GM19372 (cell line): ENCODE results near the gene TECPR2.

ENCODE experiments used
- ATAC-seq: cut with Tn5 transposase; IDR thresholded peaks from one replicate; pipeline ENCODE4 v1.9.1; 2021; ENCODE audit warnings: mild to moderate bottlenecking, low read depth, moderate library complexity; ENCODE audit not compliant: unreplicated experiment

Gene TECPR2

DNA sequence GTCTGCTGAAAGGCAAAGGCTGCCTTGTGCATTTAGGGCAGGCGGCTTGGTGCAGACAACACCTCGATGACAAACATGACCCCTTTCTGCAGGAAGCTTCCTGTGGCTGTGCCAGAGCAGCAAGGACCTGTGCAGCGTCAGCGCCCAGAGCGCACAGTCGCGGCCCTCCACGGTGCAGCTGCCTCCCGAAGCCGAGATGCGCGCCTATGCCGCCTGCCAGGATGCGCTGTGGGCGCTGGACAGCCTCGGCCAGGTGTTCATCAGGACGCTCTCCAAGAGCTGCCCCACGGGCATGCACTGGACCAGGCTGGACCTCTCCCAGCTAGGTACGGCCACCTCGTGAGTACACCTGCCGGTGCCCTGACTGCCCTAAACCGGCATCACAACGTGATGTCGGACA is 89.6 kb downstream of the TECPR2 start:
- no peak for ATAC-seq

DNA sequence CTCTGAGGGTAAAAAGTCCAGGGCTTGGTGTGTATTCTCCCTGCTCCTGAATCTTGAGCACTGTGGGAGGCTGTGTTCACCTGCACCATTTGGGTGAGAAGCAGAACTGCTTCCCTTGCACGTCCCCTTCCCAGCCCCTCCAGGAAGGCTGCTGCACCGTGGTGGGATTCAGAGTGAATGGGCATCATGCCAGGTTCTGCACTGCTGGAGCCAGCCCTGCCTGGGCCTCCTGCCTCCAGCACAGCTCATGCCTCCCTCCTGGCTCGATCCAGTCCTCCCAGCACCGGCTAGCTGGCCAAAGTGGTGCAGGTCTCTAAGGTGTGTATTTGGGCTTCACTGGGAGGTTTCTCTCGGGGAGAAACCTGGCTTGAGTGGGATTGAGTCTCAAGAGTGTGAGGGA is 92.0 kb downstream of the TECPR2 start:
- no peak for ATAC-seq

DNA sequence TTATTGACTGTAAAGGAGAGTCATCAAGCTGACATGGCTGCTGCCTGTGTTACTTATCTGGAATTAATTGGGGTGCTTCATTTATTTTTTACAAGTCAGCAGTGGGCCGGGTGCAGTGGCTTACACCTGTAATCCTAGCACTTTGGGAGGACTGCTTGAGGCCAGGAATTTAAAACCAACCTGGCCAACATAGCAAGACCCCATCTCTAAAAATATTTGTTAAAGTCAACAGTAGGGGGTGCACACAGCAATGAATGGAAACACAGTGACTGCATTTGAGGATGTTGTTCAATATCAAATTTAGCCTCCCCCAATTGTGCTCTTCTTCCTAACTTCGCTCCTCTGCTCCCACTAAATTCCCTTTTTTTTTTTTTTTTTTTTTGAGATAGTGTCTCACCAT is 94.8 kb downstream of the TECPR2 start:
- no peak for ATAC-seq

DNA sequence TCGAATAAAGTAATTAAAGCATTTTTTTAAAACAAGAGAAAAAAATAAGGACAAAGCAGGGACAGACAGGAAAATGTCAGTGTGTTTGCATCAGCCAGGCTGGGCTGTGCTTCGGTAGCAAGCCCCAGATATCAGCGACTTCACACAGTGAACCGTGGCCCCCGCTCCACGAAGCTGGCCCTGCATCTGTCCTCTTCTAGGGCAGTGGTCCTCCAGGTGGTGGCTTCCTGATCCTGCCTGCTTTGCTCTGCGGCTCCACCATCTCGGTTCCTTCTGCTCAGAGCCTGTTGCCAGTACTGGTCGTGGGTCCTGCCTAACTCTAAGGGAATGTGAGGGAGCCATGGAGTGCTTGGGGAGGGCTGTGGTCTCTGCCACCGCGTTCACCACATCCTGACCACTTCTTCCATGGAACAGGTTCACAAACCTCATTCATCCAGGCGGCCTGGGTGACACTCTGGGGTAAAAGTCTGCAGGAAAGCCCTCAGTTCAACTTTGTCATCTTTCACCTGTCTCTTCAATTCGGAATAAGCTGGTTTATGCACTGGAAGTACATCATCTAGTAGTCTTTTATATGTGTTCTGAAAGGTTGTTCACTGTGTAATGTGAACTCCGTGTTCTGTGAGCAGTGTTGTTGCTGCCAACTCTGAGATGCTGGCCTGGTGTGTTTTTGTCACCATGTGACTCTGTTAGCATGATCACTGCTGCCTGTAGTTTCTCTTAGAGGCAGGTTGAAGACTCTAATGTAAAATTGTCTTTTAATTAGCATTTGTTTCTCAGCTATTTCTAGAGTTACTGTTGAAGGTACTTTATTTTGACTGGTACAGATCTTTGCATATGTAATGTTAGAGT is 99.0 kb downstream of the TECPR2 start:
- ATAC-seq = no peak

DNA sequence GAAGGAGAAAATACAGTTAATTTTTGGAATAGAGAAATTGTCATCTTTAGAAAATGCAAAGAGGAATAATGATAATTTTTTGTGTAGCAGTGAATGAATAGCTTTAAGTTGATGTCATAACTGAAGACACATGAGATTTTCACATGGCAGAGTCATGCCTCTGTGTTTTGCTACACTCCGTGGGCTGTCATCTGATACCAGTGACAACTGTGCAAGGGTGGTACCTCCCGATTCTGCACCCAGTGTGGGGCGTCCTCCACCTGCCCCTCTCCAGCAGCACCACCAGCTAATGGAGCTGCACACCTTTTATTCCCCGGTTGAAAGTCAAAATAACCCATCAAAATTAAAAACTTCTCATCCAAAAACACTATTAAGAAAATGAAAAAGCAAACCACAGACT is 99.7 kb downstream of the TECPR2 start:
- ATAC-seq = no peak

DNA sequence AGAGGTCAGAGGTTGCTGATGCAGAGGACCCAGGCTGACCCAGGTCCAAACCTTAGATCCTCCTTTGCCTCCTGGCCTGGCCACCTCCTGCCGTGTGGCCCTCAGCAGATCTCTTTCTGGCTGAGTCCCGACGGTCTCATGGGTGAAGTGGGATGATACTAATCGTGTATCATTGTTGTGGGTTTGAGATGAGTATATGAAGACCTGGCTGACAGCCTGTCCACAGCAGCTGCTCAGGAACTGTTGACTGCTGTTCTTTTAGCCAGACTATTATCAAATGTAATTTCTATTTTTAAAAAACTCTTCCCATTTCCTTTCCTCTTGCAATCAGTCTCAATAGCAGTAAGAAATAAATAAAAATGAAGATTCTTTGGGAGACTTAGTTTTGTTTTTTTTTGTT is 101.3 kb downstream of the TECPR2 start:
- ATAC-seq = no peak

DNA sequence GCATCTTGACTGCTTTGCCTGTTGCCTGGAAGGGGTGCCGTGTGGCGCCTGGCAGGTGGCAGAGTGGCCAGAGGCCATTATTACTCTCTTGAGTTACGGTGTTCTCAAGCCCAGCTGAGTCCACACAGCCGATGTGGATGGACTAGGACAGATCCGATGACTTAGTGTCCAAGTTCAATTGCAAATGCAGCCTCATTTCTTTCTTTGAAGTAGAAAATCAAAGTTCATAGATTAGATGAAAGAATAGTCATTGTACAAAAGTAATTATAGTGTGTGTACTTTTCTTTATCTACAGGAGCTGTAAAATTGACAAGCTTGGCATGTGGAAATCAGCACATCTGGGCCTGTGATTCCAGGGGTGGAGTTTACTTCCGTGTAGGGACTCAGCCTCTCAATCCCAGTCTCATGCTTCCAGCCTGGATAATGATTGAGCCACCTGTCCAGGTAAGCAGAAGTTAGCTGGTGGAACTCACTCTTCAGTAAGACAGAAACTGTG is 102.2 kb downstream of the TECPR2 start:
- ATAC-seq = no peak

DNA sequence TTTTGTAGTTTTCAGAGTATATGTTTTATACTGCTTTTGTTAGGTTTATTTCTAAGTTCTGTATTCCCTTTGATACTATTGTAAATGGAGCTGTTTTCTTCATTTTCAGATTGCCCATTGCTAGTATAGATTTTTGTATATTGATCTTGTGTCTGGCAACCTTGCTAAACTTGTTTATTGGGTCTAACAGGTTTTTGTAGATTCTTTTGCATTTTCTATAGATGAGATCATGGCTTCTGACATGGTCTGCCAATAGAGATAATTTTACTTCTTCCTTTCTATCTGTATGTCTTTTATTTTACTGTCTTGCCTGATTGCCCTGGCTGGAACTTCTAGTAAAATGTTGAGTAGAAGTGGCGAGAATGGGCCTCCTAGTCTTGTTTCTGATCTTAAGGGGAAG is 106.5 kb downstream of the TECPR2 start:
- ATAC-seq = no peak

DNA sequence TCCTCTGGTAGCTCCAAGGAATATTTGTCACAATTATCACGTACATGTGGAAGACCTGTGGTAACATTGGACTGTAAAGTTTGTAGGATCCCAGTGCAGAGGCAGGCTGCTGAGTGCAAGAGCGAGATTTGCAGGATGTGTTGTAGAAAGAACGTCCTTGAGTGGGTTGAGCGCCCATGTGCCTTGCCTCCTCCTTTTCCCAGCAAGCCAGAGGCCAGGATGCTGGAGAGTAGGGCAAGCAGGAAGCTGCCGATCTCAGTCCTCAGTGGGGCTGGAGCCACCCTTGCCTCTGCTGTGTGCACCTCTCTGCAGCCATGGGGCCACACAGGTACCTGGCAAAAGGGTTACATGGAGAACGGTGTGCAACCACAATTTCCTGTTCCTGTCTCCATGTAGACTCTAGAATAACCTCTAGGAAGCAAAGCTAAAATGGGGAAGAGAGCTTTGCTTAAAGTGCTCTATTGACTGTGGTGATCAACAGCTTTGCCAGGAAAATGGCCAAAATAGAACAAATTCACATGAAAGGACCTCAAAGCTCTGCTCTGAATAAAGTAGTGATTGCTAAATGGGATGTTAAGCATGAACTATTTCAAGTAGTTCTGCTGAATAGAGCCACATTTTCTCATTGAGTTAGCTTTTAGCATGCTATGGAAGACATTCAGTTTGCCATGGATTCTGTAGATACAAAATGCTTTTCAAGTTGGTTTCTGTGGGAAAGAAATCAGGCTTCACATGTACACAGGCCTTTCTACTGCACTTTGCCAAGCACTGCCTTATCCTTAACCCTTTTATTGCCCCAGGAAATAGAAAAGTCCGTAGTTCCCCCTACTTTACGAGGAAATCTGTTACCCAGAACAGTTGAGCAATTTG is 109.4 kb downstream of the TECPR2 start:
- ATAC-seq = no peak

DNA sequence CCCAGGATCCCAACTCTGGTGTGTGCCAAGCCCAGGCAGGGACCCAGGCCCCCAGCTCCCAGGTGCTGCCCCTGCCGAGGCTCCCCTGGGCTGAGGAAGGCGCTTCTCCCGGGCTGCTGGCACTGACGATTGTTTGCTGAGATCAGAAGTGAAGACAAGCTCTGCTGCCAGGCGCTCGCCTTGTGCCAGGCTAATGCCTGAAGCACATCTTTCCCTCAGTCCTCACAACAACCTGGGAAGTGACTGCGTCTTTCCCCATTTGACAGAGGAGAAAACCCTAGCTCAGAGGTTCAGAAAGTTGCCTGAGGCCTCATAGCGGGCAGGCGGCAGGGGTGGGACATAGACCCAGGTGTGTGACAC is 110.0 kb downstream of the TECPR2 start:
- ATAC-seq = no peak

DNA sequence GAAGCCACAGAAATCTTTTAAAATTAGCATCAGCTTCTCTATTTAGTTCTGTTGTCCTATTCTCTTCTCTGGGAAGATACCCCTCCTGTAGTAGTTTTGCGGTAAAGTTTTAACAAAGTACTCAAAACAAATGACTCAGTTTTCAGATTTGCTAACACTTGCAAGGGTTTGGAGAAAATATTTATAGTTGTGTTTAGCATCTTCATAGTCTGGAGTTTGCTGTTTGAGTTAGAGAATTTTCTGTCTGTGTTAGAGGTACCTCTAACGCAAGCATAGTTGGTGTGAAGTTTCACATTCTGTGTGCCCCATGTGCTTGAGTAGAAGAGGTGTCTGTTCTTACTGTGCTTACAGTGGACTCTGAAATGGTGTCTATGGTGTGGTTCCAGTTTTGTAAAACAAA is 110.8 kb downstream of the TECPR2 start:
- ATAC-seq = no peak

DNA sequence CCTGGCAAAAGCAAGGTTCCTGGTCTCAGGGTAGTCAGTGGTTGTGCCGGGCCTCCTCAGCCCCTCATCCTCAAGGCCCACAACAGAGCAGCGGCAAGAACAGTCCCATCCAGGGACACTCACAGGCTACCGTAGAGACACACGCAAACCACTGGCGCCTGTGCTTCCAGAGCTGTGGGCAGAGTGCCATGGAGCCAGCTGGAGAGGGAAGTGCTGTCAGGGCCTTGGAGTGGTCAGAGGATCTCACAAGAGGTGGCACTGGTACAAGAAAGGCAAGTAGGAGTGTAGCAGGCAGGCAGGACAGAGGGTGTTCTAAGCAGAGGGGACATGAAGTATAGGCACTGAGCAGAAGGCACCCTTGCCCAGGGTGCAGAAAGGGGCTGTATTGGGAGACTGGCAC is 112.2 kb downstream of the TECPR2 start:
- ATAC-seq = no peak

DNA sequence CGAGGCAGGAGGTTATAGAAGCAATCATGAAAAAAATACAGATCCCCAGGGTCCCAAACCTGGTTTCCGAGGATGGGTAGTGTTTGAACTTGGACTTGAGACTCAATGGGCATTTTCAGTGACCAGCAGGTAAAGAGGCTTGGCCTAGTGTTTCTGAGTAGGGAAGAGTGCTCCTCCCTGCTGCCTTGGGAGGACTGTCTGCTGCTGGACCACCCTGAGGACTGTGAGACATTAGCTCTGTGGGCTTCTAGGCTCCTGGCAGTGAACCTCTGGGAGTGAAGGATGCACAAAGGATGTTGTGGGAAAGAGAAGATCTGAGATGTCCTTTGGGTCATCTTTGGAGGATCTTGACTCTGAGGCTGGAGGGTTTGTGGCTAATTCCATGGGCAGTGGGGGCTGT is 116.4 kb downstream of the TECPR2 start:
- ATAC-seq = no peak

DNA sequence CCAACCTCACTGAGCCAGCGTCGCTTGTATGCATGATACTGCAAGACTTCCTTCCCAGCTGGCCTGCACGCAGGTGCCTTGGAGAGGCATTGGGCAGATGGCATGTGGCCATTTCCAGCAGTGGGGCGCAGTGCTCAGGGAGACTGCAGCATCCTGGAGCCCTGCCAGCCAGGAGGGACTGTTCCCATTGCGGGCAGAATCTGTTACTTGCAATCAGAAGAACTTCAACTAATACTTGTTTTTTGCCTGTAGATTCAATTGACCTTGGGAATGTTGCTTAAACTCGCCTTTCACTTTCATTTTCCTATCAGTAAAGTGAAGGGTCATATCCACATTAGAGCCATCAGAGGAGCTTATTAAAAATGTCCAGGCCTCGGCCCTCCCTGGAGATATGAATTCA is 117.0 kb downstream of the TECPR2 start:
- no peak for ATAC-seq

DNA sequence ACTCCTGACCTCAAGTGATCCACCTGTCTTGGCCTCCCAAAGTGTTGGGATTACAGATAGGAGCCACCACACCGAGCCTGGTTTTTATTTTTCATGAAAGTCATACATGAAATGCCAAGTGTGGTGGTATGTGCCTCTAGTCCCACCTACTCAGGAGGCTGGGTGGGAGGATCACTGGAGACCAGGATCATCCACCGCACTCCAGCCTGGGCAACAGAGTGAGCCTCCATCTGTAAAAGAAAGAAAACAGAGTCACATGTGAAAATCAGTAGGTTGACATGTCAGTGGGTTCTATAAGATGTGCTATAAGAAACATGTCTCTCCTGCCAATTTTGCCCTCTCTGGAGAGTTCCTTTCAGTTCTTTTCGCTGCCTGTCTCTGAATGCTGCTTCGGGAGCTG is 118.6 kb downstream of the TECPR2 start:
- no peak for ATAC-seq

DNA sequence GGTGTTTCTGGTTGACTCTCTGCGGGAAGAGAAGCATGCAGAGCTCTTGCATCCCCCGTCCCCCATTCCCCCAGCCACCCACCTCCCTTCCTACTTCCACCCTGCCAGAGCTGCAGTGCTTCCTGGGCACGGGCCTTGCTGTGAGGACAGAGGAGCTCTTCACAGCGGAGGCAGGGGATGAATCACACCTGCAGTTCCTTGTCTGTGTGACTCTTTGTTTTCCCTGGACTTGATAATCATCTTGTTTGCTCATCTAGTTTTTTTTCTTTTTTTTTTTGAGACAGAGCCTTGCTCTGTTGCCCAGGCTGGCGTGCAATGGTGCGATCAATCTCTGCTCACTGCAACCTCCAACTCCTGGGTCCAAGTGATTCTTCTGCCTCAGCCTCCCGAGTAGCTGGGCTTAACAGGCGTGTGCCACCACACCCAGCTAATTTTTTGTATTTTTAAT is 119.1 kb downstream of the TECPR2 start:
- no peak for ATAC-seq

DNA sequence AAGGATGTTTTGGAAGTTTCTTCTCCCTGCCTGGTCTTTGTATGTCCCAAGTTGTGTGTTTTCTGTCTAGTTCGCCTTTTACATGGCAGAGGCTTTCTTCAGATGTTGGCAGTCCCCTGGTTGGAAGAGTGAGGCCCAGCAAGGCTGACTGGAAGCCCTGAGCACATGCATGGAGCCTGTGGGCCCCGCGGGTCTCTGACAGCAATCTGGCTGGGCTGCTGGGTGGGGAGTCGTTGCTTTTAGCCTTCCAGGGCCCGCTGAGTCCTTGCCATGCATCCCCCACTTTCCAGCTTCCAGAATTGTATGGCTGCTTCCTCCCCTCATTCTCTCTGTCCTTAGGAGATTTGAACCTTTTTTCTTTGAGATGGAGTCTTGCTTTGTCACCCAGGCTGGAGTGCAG is 121.6 kb downstream of the TECPR2 start:
- no peak for ATAC-seq

DNA sequence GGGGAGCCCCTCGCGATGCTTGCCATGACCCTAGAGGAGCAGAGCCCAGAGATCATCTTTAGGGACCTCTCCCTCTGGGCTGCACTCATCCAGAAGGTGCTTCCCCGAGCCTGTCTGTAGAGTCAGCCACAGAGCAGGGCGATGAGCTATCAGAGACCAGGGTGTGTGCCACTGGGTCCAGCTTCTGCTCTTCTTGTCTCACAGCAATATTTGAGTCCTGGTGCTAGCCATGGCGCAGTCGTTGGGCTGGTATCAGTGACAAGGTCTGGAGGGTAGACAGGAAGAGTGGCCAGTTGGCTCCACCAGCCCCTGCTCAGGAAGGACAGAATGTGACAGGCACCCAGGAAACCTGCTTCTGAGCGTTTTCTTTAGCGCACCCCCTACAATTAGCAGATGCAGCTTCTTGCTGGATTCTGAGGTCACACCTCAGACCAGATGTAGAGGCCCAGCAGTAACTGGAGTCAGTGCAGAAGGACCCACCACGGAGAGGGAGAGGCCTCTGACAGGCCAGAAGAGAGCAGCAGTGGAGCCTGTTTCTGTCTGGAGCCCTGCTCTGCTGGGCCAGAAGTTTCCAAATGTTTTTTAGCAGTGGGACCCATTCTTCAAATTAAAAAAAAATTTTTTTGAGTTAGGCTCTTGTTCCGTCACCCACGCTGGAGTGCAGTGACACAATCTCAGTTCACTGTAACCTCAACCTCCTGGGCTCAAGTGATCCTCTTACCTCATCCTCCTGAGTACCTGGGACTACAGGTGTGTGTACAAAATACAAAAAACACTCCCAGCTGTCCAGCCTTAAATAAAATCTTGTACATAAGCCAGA is 123.2 kb downstream of the TECPR2 start:
- ATAC-seq = no peak

DNA sequence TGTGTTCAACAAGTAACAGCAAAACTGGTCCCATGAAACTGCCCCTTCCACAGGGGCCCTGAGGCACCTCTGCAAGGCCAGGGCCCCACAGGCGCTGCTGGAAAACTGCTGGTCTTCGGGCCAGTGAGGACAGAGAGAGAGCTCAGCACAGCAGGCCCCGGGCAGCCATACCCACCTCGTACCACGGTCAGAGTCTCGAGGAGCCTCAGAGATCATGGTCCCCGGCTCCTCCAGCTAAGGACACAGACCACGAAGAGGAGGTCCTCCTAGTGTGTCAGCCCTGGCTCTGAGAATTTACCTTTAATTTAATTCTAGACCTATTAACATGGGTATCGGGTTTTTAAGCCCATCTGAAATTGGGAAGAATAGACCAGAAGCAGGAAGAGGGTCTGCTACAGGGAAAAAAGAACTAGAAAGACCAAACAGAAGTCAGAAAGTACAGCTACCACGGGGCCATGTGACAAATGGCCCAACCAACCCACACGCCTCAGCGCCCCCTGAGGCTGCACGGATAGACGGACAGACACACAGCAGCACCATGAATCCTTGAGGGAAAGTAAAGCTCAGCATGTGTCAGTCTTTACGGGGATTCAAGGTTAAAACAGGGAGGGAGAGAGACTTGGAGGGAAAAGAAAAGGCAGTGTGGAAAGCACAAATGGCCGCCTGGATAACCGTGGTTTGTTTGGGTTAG is 123.9 kb downstream of the TECPR2 start:
- ATAC-seq = no peak

DNA sequence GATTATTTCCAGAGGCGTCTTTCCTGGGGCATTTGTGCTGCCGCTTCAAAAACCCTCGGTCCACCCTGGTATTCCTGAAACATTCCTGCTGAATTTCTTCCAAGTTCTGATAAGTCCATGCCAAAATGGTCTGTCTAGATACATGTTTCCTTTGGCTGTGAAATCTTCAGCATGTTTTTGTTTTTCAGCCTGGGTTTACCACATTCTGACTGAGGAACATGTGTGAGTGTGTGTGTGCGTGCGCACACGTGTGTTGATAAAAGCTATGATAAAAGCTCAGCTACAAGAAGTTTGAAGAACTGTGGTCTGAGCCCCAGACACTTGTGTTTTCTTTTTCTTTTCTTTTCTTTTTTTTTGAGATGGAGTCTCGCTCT is 124.5 kb downstream of the TECPR2 start:
- ATAC-seq = no peak
